SK-N-SH treated with all-trans-retinoic acid at 6 μM for 48 hours (cell line): ENCODE results near the gene PHIP.

ENCODE experiments used
- ATAC-seq: fragments of 200-7000 bp; cut with Tn5 transposase; 3 replicates; pipeline ENCODE4 v1.9.1; 2020; ENCODE audit warnings: mild to moderate bottlenecking, moderate library complexity
- ARNTL ChIP-seq: fragments of 450-650 bp; formaldehyde crosslinking; IDR thresholded peaks from 2 replicates; pipeline ENCODE4 v1.5.0; 2020; ENCODE audit warnings: low read depth, mild to moderate bottlenecking, moderate library complexity, borderline replicate concordance
- BACH2 ChIP-seq: fragments of 250-450 bp; sonication (Bioruptor Pico); IDR thresholded peaks from 2 replicates; pipeline ENCODE4 v1.9.0; 2021; ENCODE audit warnings: mild to moderate bottlenecking, borderline replicate concordance
- CREB5 ChIP-seq: fragments of 250-450 bp; sonication (Bioruptor Pico); IDR thresholded peaks from 2 replicates; pipeline ENCODE4 v1.5.1; 2020; ENCODE audit warnings: low read depth, mild to moderate bottlenecking, moderate library complexity
- CSDC2 ChIP-seq: fragments of 250-450 bp; sonication (Bioruptor Pico); IDR thresholded peaks from 2 replicates; pipeline ENCODE4 v1.5.0; 2020; ENCODE audit warnings: mild to moderate bottlenecking, moderate library complexity
- CSRNP3 ChIP-seq: fragments of 250-450 bp; sonication (Bioruptor Pico); IDR thresholded peaks from 2 replicates; pipeline ENCODE4 v1.5.1; 2021; ENCODE audit warnings: mild to moderate bottlenecking, moderate library complexity
- ESRRG ChIP-seq: fragments of 250-450 bp; sonication (Bioruptor Pico); IDR thresholded peaks from 2 replicates; pipeline ENCODE4 v1.6.1; 2021; ENCODE audit warnings: mild to moderate bottlenecking
- GLIS3 ChIP-seq: fragments of 250-450 bp; sonication (Bioruptor Pico); IDR thresholded peaks from 2 replicates; pipeline ENCODE4 v1.5.0; 2020; ENCODE audit warnings: mild to moderate bottlenecking, moderate library complexity
- ISL1 ChIP-seq: fragments of 250-450 bp; sonication (Bioruptor Pico); IDR thresholded peaks from 2 replicates; pipeline ENCODE4 v2.1.2; 2022; ENCODE audit warnings: mild to moderate bottlenecking, moderate library complexity
- OSR1 ChIP-seq: fragments of 250-450 bp; sonication (Bioruptor Pico); IDR thresholded peaks from 2 replicates; pipeline ENCODE4 v1.8.0; 2022; ENCODE audit warnings: moderate library complexity, mild to moderate bottlenecking, inconsistent platforms
- PATZ1 ChIP-seq: fragments of 250-450 bp; sonication (Bioruptor Pico); IDR thresholded peaks from 2 replicates; pipeline ENCODE4 v1.8.0; 2020; ENCODE audit warnings: mild to moderate bottlenecking, moderate library complexity, borderline replicate concordance
- POU6F1 ChIP-seq: fragments of 250-450 bp; sonication (Bioruptor Pico); IDR thresholded peaks from 2 replicates; pipeline ENCODE4 v1.8.0; 2021; ENCODE audit warnings: low read depth, mild to moderate bottlenecking, moderate library complexity, borderline replicate concordance
- PPARA ChIP-seq: fragments of 250-450 bp; sonication (Bioruptor Pico); IDR thresholded peaks from 2 replicates; pipeline ENCODE4 v1.5.0; 2020; ENCODE audit warnings: mild to moderate bottlenecking, borderline replicate concordance
- RARB ChIP-seq: fragments of 250-450 bp; sonication (Bioruptor Pico); IDR thresholded peaks from 2 replicates; pipeline ENCODE4 v1.8.0; 2021; ENCODE audit warnings: mild to moderate bottlenecking, moderate library complexity
- SNAI2 ChIP-seq: fragments of 250-450 bp; sonication (Bioruptor Pico); IDR thresholded peaks from 2 replicates; pipeline ENCODE4 v1.5.0; 2020; ENCODE audit warnings: mild to moderate bottlenecking, moderate library complexity
- TCF4 ChIP-seq: fragments of 250-450 bp; sonication (Bioruptor Pico); IDR thresholded peaks from 2 replicates; pipeline ENCODE4 v1.8.0; 2021; ENCODE audit warnings: mild to moderate bottlenecking, moderate library complexity, borderline replicate concordance
- TOX ChIP-seq: fragments of 250-450 bp; sonication (Bioruptor Pico); IDR thresholded peaks from 2 replicates; pipeline ENCODE4 v1.8.0; 2021; ENCODE audit warnings: mild to moderate bottlenecking, moderate library complexity, borderline replicate concordance
- TSHZ2 ChIP-seq: fragments of 250-450 bp; sonication (Bioruptor Pico); IDR thresholded peaks from 2 replicates; pipeline ENCODE4 v1.5.0; 2020; ENCODE audit warnings: mild to moderate bottlenecking, moderate library complexity
- ZC3H10 ChIP-seq: fragments of 250-450 bp; sonication (Bioruptor Pico); IDR thresholded peaks from 2 replicates; pipeline ENCODE4 v1.5.1; 2021; ENCODE audit warnings: mild to moderate bottlenecking, moderate library complexity
- ZFP3 ChIP-seq: fragments of 250-450 bp; sonication (Bioruptor Pico); IDR thresholded peaks from 2 replicates; pipeline ENCODE4 v1.5.0; 2020; ENCODE audit warnings: mild to moderate bottlenecking, moderate library complexity
- ZNF565 ChIP-seq: fragments of 450-650 bp; formaldehyde crosslinking; conservative IDR thresholded peaks from 2 replicates; pipeline ENCODE4 v1.5.0; 2020; ENCODE audit warnings: low read depth, mild to moderate bottlenecking, moderate library complexity
- ZNF70 ChIP-seq: fragments of 450-650 bp; formaldehyde crosslinking; IDR thresholded peaks from 2 replicates; pipeline ENCODE4 v1.5.0; 2020; ENCODE audit warnings: mild to moderate bottlenecking, moderate library complexity
- ZNF8 ChIP-seq: fragments of 450-650 bp; formaldehyde crosslinking; IDR thresholded peaks from 2 replicates; pipeline ENCODE4 v1.5.0; 2020; ENCODE audit warnings: mild to moderate bottlenecking, moderate library complexity

PHIP gene

GRCh38 chr6:79076782-79077641 is 1.0 kb downstream of the PHIP start:
- TF ChIP-seq BACH2 (CRISPR knock-in tag) (no peak), TOX (no peak), CSRNP3 (CRISPR knock-in tag) (no peak), PPARA (no peak; the same call in 1 of the 2 replicates), SNAI2 (peak; percentile 93), CSDC2 (peak; percentile 93; the same call in 1 of the 2 replicates), TSHZ2 (CRISPR knock-in tag) (peak; percentile 89), ZC3H10 (CRISPR knock-in tag) (no peak), ZNF70 (CRISPR knock-in tag) (peak; percentile 22; the same call in 1 of the 2 replicates), ZNF8 (CRISPR knock-in tag) (no peak), ISL1 (CRISPR knock-in tag) (0 out of 2 replicates have a peak, but pooled peaks have one; percentile 15), ZFP3 (CRISPR knock-in tag) (peak; percentile 75; the same call in 1 of the 2 replicates)
- peak; percentile 75 for ATAC-seq

- TF ChIP-seq ZNF70 (CRISPR knock-in tag): no peak
- no peak for TF ChIP-seq CREB5
- TF ChIP-seq, all 23 proteins: peak for 0
- ATAC-seq: no peak
These were observed 1.9 kb downstream of the PHIP start for GRCh38 chr6:79076160-79076559.

GRCh38 chr6:79073888-79074287 is 4.2 kb downstream of the PHIP start:
- TF ChIP-seq CSRNP3 (CRISPR knock-in tag): no peak
- no peak for TF ChIP-seq ARNTL (CRISPR knock-in tag)
- no peak for TF ChIP-seq ESRRG (CRISPR knock-in tag)
- TF ChIP-seq TOX: no peak
- TF ChIP-seq GLIS3: no peak
- no peak for TF ChIP-seq OSR1 (CRISPR knock-in tag)
- TF ChIP-seq TCF4 (CRISPR knock-in tag): no peak
- TF ChIP-seq CSDC2: no peak
- no peak for TF ChIP-seq RARB (CRISPR knock-in tag)
- TF ChIP-seq SNAI2: no peak
- TF ChIP-seq BACH2 (CRISPR knock-in tag): no peak
- TF ChIP-seq ZNF565 (CRISPR knock-in tag): no peak
- no peak for TF ChIP-seq PATZ1 (CRISPR knock-in tag)
- no peak for TF ChIP-seq POU6F1 (CRISPR knock-in tag)
- no peak for TF ChIP-seq ZFP3 (CRISPR knock-in tag)
- no peak for TF ChIP-seq ZNF8 (CRISPR knock-in tag)
- no peak for ATAC-seq
